ENCODE results near the gene AP3S2.

- TF ChIP-seq CTCF (IDR thresholded peaks at IDR 0.05 in 8 of 11, conservative IDR thresholded peaks at IDR 0.05 in 3 of 11) (no peak), POLR2A (IDR thresholded peaks at IDR 0.05) (no peak)
Measured at GRCh38 chr15:89830639-89831038, 63.2 kb downstream of the AP3S2 start.

All from spleen (tissue), 7 donors.